ENCODE results near the gene IPO11. TPM values are rescaled to one million over a fixed set of nuclear protein-coding genes. Genes with fewer than 3 reads are reported as not detected.
A peak's percentile ranks its signal among the peaks of the same experiment; 100 is the strongest.

Gene IPO11
- total RNA-seq, 1 donor from 2014 or later, result 20.2 TPM

DNA sequence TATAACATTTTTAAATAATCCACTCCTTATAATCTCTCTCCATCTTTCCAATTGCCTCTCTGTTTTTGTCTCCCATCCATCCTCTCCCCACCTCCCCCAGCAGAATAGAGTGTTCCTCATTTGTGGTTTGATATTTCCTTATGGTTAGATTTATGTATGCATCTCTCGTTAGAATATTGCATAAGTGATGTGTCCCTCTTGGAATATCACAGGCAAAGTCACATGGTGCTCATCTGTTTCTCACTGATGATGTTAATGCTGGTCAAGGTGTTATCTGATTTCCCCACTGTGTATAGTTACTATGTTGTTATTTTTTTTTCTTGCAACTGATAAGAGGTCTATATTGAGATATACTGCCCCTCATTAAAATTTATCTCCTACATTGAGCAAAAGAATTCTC lies 162.9 kb downstream of the IPO11 start:
- DNase-seq (ENCODE audit: low spot score), result no peak
- H3K4me3 Mint-ChIP-seq (ENCODE audit: unreplicated experiment), result no peak overlapping the region
- TF ChIP-seq, protein P1, sequence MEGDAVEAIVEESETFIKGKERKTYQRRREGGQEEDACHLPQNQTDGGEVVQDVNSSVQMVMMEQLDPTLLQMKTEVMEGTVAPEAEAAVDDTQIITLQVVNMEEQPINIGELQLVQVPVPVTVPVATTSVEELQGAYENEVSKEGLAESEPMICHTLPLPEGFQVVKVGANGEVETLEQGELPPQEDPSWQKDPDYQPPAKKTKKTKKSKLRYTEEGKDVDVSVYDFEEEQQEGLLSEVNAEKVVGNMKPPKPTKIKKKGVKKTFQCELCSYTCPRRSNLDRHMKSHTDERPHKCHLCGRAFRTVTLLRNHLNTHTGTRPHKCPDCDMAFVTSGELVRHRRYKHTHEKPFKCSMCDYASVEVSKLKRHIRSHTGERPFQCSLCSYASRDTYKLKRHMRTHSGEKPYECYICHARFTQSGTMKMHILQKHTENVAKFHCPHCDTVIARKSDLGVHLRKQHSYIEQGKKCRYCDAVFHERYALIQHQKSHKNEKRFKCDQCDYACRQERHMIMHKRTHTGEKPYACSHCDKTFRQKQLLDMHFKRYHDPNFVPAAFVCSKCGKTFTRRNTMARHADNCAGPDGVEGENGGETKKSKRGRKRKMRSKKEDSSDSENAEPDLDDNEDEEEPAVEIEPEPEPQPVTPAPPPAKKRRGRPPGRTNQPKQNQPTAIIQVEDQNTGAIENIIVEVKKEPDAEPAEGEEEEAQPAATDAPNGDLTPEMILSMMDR (IDR thresholded peaks at IDR 0.05), result no peak
- no peaks in the 10 kb centered on the region for H3K9me3 Mint-ChIP-seq (ENCODE audit: low read depth)
- H3K27ac Mint-ChIP-seq (ENCODE audit: unreplicated experiment), result no peak overlapping the region
- H3K36me3 Mint-ChIP-seq (ENCODE audit: low read depth), result no peaks in the 10 kb centered on the region
- H3K4me1 Mint-ChIP-seq (ENCODE audit: low read depth), result peaks cover 3% of the 10 kb centered on the region
- no peaks in the 10 kb centered on the region for H3K27me3 Mint-ChIP-seq (ENCODE audit: low read depth)

DNA sequence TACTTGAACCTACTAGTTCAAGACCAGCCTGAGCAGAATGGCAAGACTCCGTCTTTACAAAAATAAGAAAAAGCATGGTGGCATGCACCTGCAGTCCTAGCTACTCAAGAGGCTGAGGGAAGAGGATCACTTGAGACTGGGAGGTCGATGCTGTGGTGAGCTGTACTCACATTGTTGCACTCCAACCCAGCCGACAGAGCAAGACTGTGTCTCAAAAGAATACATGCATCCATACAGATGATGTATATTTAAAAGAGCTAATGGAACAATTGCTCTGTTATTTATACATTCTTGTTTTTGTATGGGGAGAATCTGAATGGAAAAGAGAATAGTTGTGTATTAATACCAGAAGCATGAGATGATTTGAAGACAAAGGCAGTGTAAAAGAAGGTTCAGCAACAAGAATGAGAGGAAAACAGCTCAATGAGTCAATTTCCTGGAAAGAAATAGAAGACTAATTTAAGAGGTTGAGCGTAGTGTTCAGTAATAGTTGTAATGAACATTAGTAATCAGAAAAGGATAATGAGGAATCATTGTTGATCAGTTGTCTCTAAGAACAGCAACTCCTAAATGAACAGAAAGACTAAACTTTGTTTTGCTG lies 164.1 kb downstream of the IPO11 start:
- Mint-ChIP-seq H3K27ac (ENCODE audit: unreplicated experiment) (no peak overlapping the region), H3K9me3 (ENCODE audit: low read depth) (no peaks in the 10 kb centered on the region)

DNA sequence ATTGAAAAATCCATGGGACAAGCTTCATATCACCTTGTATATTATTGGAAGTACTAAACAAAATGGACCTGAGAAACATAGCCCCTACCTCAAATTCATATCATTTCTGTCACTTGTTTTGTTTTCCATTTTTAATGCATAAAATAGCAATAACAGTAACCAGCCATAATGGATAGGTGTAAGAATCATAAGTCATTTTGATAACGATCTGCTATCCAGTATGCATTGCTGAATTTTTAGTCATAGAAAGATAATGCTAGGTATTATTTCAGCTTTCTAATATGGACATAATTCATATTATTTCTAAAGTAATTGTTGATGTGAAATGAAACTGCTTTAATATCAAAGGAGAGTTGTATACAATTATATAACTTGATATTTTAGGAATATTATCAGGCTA lies 164.9 kb downstream of the IPO11 start:
- Mint-ChIP-seq H3K36me3 (ENCODE audit: low read depth) (no peaks in the 10 kb centered on the region), H3K4me1 (ENCODE audit: low read depth) (peaks cover 3% of the 10 kb centered on the region), H3K9me3 (ENCODE audit: low read depth) (no peaks in the 10 kb centered on the region), H3K27ac (ENCODE audit: unreplicated experiment) (no peak overlapping the region), H3K27me3 (ENCODE audit: low read depth) (no peaks in the 10 kb centered on the region), H3K4me3 (ENCODE audit: unreplicated experiment) (no peak overlapping the region)
- TF ChIP-seq, protein P1 (IDR thresholded peaks at IDR 0.05), result no peak
- no peak for DNase-seq (ENCODE audit: low spot score)

More for the DNA sequence above, 164.1 kb downstream of the IPO11 start:
- H3K27me3 Mint-ChIP-seq (ENCODE audit: low read depth), result no peaks in the 10 kb centered on the region
- peaks cover 3% of the 10 kb centered on the region for H3K4me1 Mint-ChIP-seq (ENCODE audit: low read depth)
- TF ChIP-seq, protein P1 (IDR thresholded peaks at IDR 0.05), result no peak
- H3K4me3 Mint-ChIP-seq (ENCODE audit: unreplicated experiment), result no peak overlapping the region
- no peak for DNase-seq (ENCODE audit: low spot score)
- H3K36me3 Mint-ChIP-seq (ENCODE audit: low read depth), result no peaks in the 10 kb centered on the region

DNA sequence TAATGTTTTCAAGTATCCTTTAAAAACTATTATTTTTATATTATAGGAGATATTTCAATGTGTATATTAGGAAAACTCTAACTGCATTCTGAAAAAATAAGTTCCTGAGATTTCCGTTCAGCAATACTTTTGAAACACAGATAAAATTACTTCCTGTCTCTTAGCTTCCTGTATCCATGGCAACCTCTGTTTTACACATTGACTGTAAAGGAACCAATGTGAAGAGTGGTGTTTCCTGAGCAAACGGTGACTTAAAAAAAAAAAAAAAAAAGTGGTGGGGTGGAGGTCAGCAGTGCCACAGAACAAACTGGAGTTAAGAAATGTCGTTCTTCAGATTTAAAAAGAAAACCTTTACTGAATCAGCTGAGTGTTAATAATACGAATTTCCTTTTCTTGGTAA lies 166.0 kb downstream of the IPO11 start, which contains the start of gene LRRC70:
TSS of gene LRRC70 (plus strand) at position 280 of the 400 bp plus-strand sequence. CDS start 620 bp downstream, outside the sequence.
- Mint-ChIP-seq H3K36me3 (ENCODE audit: low read depth) (no peaks in the 10 kb centered on the region), H3K27ac (ENCODE audit: unreplicated experiment) (peak within 1 kb of the TSS; percentile 89), H3K27me3 (ENCODE audit: low read depth) (no peaks in the 10 kb centered on the region), H3K4me3 (ENCODE audit: unreplicated experiment) (peak within 1 kb of the TSS; percentile 54), H3K4me1 (ENCODE audit: low read depth) (peaks cover 3% of the 10 kb centered on the region), H3K9me3 (ENCODE audit: low read depth) (no peaks in the 10 kb centered on the region)
- TF ChIP-seq, protein P1 (IDR thresholded peaks at IDR 0.05), result no peak
- no peak for DNase-seq (ENCODE audit: low spot score)

DNA sequence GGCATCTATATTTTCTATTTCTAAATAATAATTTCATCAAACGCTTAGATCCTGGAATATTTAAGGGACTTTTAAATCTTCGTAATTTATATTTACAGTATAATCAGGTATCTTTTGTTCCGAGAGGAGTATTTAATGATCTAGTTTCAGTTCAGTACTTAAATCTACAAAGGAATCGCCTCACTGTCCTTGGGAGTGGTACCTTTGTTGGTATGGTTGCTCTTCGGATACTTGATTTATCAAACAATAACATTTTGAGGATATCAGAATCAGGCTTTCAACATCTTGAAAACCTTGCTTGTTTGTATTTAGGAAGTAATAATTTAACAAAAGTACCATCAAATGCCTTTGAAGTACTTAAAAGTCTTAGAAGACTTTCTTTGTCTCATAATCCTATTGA lies 167.2 kb downstream of the IPO11 start:
- no peak overlapping the region for H3K4me3 Mint-ChIP-seq (ENCODE audit: unreplicated experiment)

More for the DNA sequence above, 167.2 kb downstream of the IPO11 start:
- TF ChIP-seq, protein P1 (IDR thresholded peaks at IDR 0.05), result no peak
- H3K27me3 Mint-ChIP-seq (ENCODE audit: low read depth), result no peaks in the 10 kb centered on the region
- H3K4me1 Mint-ChIP-seq (ENCODE audit: low read depth), result peaks cover 3% of the 10 kb centered on the region
- H3K9me3 Mint-ChIP-seq (ENCODE audit: low read depth), result no peaks in the 10 kb centered on the region
- no peak for DNase-seq (ENCODE audit: low spot score)
- H3K36me3 Mint-ChIP-seq (ENCODE audit: low read depth), result no peaks in the 10 kb centered on the region
- H3K27ac Mint-ChIP-seq (ENCODE audit: unreplicated experiment), result no peak overlapping the region

All from chondrocyte (in vitro differentiated cells).